ENCODE measurements around the gene DGKD.
A peak's percentile ranks its signal among the peaks of the same experiment; 100 is the strongest.

The DGKD gene

GRCh38 chr2:233329489-233330135 is 24.7 kb upstream of the DGKD start:
- H3K79me2 ChIP-seq (ENCODE audit: insufficient read depth, low read length): no peaks in the 10 kb centered on the region
- no peak overlapping the region for H3K9ac ChIP-seq (ENCODE audit: low read depth, low read length)
- TF ChIP-seq EZH2 (IDR thresholded peaks at IDR 0.05; ENCODE audit: borderline replicate concordance, low read depth, low read length, severe bottlenecking) (no peak), CTCF (IDR thresholded peaks at IDR 0.05; ENCODE audit: borderline replicate concordance, extremely low read depth, low read length, poor library complexity, severe bottlenecking) (no peak)
- H3K4me1 ChIP-seq (ENCODE audit: insufficient read depth, low read length): 0 out of 2 replicates have a peak, but pooled peaks cover 3% of the 10 kb centered on the region
- no peaks in the 10 kb centered on the region for H3K9me3 ChIP-seq (ENCODE audit: insufficient read depth, low read length, severe bottlenecking)
- H3K4me2 ChIP-seq (ENCODE audit: insufficient read depth, low read length): no peak overlapping the region
- H3K36me3 ChIP-seq (ENCODE audit: insufficient read depth, low read length): no peaks in the 10 kb centered on the region
- no peak overlapping the region for H3K27ac ChIP-seq (ENCODE audit: low read length)
- DNase-seq (no peak), ATAC-seq (ENCODE audit: insufficient read depth, low read depth) (no peak)
- no peaks in the 10 kb centered on the region for H3K27me3 ChIP-seq (ENCODE audit: insufficient read depth, low read length, poor library complexity)
- H3K4me3 ChIP-seq (ENCODE audit: low read depth in 1 of 2, low read length in 2 of 2): no peak overlapping the region
- H4K20me1 ChIP-seq (ENCODE audit: insufficient read depth, low read length): no peaks in the 10 kb centered on the region
- H2AFZ ChIP-seq (ENCODE audit: low read depth, low read length): no peak overlapping the region

DNA sequence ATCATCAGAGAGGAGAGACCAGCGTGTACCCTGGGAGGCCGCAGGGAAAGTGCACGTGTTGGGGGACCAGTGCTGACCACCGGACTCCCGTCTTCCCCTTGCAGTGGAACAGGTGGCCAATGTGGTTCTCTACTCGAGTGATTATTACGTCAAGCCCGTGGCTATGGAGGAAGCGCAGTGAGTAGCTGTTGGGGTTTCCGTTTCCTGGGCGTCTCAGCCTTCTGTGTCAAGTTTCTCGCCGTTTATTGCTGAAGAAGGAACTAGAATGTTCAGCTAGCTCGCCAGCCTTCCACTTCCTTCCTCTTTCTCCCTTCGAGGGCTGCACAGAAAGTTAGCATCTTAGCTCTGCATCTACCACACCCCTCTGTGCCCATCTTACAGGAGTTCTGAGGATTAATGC is 22.8 kb upstream of the DGKD start:
- H3K79me2 ChIP-seq (ENCODE audit: insufficient read depth, low read length): no peaks in the 10 kb centered on the region
- no peaks in the 10 kb centered on the region for H3K36me3 ChIP-seq (ENCODE audit: insufficient read depth, low read length)
- no peak overlapping the region for H3K4me3 ChIP-seq (ENCODE audit: low read depth in 1 of 2, low read length in 2 of 2)
- H3K27me3 ChIP-seq (ENCODE audit: insufficient read depth, low read length, poor library complexity): no peaks in the 10 kb centered on the region
- H3K4me2 ChIP-seq (ENCODE audit: insufficient read depth, low read length): no peak overlapping the region
- peak; percentile 84 for ATAC-seq (ENCODE audit: insufficient read depth, low read depth)
- TF ChIP-seq EZH2 (IDR thresholded peaks at IDR 0.05; ENCODE audit: borderline replicate concordance, low read depth, low read length, severe bottlenecking) (no peak), CTCF (IDR thresholded peaks at IDR 0.05; ENCODE audit: borderline replicate concordance, extremely low read depth, low read length, poor library complexity, severe bottlenecking) (no peak)
- H4K20me1 ChIP-seq (ENCODE audit: insufficient read depth, low read length): no peaks in the 10 kb centered on the region
- H3K4me1 ChIP-seq (ENCODE audit: insufficient read depth, low read length): 0 out of 2 replicates have a peak, but pooled peaks cover 3% of the 10 kb centered on the region
- no peak overlapping the region for H3K9ac ChIP-seq (ENCODE audit: low read depth, low read length)
- H3K27ac ChIP-seq (ENCODE audit: low read length): no peak overlapping the region
- H2AFZ ChIP-seq (ENCODE audit: low read depth, low read length): no peak overlapping the region
- no peaks in the 10 kb centered on the region for H3K9me3 ChIP-seq (ENCODE audit: insufficient read depth, low read length, severe bottlenecking)
- DNase-seq: peak; percentile 61

GRCh38 chr2:233332125-233332524 is 22.2 kb upstream of the DGKD start:
- H3K27ac ChIP-seq (ENCODE audit: low read length): no peak overlapping the region
- H3K9me3 ChIP-seq (ENCODE audit: insufficient read depth, low read length, severe bottlenecking): no peaks in the 10 kb centered on the region
- ATAC-seq (ENCODE audit: insufficient read depth, low read depth) (no peak), DNase-seq (no peak)
- no peak overlapping the region for H2AFZ ChIP-seq (ENCODE audit: low read depth, low read length)
- no peaks in the 10 kb centered on the region for H4K20me1 ChIP-seq (ENCODE audit: insufficient read depth, low read length)
- TF ChIP-seq EZH2 (IDR thresholded peaks at IDR 0.05; ENCODE audit: borderline replicate concordance, low read depth, low read length, severe bottlenecking) (no peak), CTCF (IDR thresholded peaks at IDR 0.05; ENCODE audit: borderline replicate concordance, extremely low read depth, low read length, poor library complexity, severe bottlenecking) (no peak)
- H3K4me3 ChIP-seq (ENCODE audit: low read depth in 1 of 2, low read length in 2 of 2): no peak overlapping the region
- no peaks in the 10 kb centered on the region for H3K27me3 ChIP-seq (ENCODE audit: insufficient read depth, low read length, poor library complexity)
- no peak overlapping the region for H3K9ac ChIP-seq (ENCODE audit: low read depth, low read length)
- no peak overlapping the region for H3K4me2 ChIP-seq (ENCODE audit: insufficient read depth, low read length)
- H3K79me2 ChIP-seq (ENCODE audit: insufficient read depth, low read length): no peaks in the 10 kb centered on the region
- H3K4me1 ChIP-seq (ENCODE audit: insufficient read depth, low read length): 0 out of 2 replicates have a peak, but pooled peaks cover 3% of the 10 kb centered on the region
- H3K36me3 ChIP-seq (ENCODE audit: insufficient read depth, low read length): no peaks in the 10 kb centered on the region
